Trophoblast cell (in vitro differentiated cells and primary cell): ENCODE results near the gene TRIM71.

ENCODE experiments used
- DNase-seq, 2 donors: peaks; one replicate each; pipeline ENCODE4 v3.0.0-alpha.2; 2016
- H2AFZ ChIP-seq: 2 replicates; pipeline ENCODE4 v1.6.1; 2013; ENCODE audit warnings: low read length, moderate library complexity, mild to moderate bottlenecking; ENCODE audit not compliant: insufficient read depth, poor library complexity
- H2AK5ac ChIP-seq: 2 replicates; pipeline ENCODE4 v1.6.1; 2013; ENCODE audit warnings: mild to moderate bottlenecking, low read length
- H2BK120ac ChIP-seq: 2 replicates; pipeline ENCODE4 v1.6.1; 2013; ENCODE audit warnings: low read length, mild to moderate bottlenecking, moderate library complexity; ENCODE audit not compliant: insufficient read depth, poor library complexity
- H2BK12ac ChIP-seq: 2 replicates; pipeline ENCODE4 v1.6.1; 2013; ENCODE audit warnings: mild to moderate bottlenecking, low read length, moderate library complexity
- H2BK5ac ChIP-seq: 2 replicates; pipeline ENCODE4 v1.6.1; 2013; ENCODE audit warnings: low read length, low read depth, moderate library complexity, mild to moderate bottlenecking; ENCODE audit not compliant: poor library complexity
- H3K14ac ChIP-seq: 2 replicates; pipeline ENCODE4 v1.6.1; 2013; ENCODE audit warnings: mild to moderate bottlenecking, low read length
- H3K18ac ChIP-seq: 2 replicates; pipeline ENCODE4 v1.6.1; 2013; ENCODE audit warnings: mild to moderate bottlenecking, low read length
- H3K23ac ChIP-seq: 2 replicates; pipeline ENCODE4 v1.6.1; 2013; ENCODE audit warnings: low read length
- H3K27ac ChIP-seq: 2 replicates; pipeline ENCODE4 v1.5.1; 2013; ENCODE audit warnings: low read depth, mild to moderate bottlenecking, inconsistent platforms, low read length, moderate library complexity
- H3K27me3 ChIP-seq: 2 replicates; pipeline ENCODE4 v1.6.1; 2013; ENCODE audit warnings: inconsistent platforms, mild to moderate bottlenecking, low read length, moderate library complexity; ENCODE audit not compliant: insufficient read depth
- H3K36me3 ChIP-seq, 2 experiments: 1 replicate in 1 of 2; 2 replicates in 1 of 2; pipeline ENCODE4 v1.6.1; 2013; ENCODE audit warnings: low read length in 2 of 2, mild to moderate bottlenecking in 2 of 2, moderate library complexity in 1 of 2; ENCODE audit not compliant: insufficient read depth in 2 of 2, control insufficient read depth in 1 of 2
- H3K4ac ChIP-seq: 2 replicates; pipeline ENCODE4 v1.6.1; 2013; ENCODE audit warnings: low read depth, mild to moderate bottlenecking, low read length, moderate library complexity
- H3K4me1 ChIP-seq, 2 experiments: 1 replicate in 1 of 2; 2 replicates in 1 of 2; pipeline ENCODE4 v1.6.1; 2013; ENCODE audit warnings: low read length in 2 of 2, mild to moderate bottlenecking in 2 of 2, moderate library complexity in 1 of 2; ENCODE audit not compliant: insufficient read depth in 2 of 2, control insufficient read depth in 1 of 2
- H3K4me2 ChIP-seq: 2 replicates; pipeline ENCODE4 v1.6.1; 2013; ENCODE audit warnings: inconsistent platforms, mild to moderate bottlenecking, low read length, moderate library complexity
- H3K4me3 ChIP-seq: 2 replicates; pipeline ENCODE4 v1.5.1; 2013; ENCODE audit warnings: mild to moderate bottlenecking, low read depth, low read length, inconsistent platforms
- H3K79me1 ChIP-seq: one replicate; pipeline ENCODE4 v1.6.1; 2013; ENCODE audit warnings: low read length
- H3K79me2 ChIP-seq: 2 replicates; pipeline ENCODE4 v1.6.1; 2013; ENCODE audit warnings: low read length, mild to moderate bottlenecking; ENCODE audit not compliant: control insufficient read depth, insufficient read depth, poor library complexity
- H3K9ac ChIP-seq: 2 replicates; pipeline ENCODE4 v1.6.1; 2013; ENCODE audit warnings: mild to moderate bottlenecking, low read length
- H3K9me3 ChIP-seq: 2 replicates; pipeline ENCODE4 v1.6.1; 2013; ENCODE audit warnings: low read depth, mild to moderate bottlenecking, control low read depth, inconsistent platforms, low read length; ENCODE audit not compliant: insufficient read depth
- H4K12ac ChIP-seq: 2 replicates; pipeline ENCODE4 v1.6.1; 2013; ENCODE audit warnings: low read depth, mild to moderate bottlenecking, low read length, moderate library complexity
- H4K8ac ChIP-seq: 2 replicates; pipeline ENCODE4 v1.6.1; 2013; ENCODE audit warnings: low read depth, mild to moderate bottlenecking, low read length, moderate library complexity
- H4K91ac ChIP-seq: one replicate; pipeline ENCODE4 v1.6.1; 2013; ENCODE audit warnings: low read depth, mild to moderate bottlenecking, low read length, moderate library complexity
- WGBS: extraction: QIAGEN DNeasy Blood & Tissue Kit; methylation state at CpG from one replicate; pipeline ENCODE4 v1.1.7; 2013; ENCODE audit warnings: missing lambda C conversion rate; ENCODE audit not compliant: insufficient read length, insufficient coverage; ENCODE audit errors: extremely low coverage; 5-methylcytosine and 5-hydroxymethylcytosine counted together

The TRIM71 gene

DNA sequence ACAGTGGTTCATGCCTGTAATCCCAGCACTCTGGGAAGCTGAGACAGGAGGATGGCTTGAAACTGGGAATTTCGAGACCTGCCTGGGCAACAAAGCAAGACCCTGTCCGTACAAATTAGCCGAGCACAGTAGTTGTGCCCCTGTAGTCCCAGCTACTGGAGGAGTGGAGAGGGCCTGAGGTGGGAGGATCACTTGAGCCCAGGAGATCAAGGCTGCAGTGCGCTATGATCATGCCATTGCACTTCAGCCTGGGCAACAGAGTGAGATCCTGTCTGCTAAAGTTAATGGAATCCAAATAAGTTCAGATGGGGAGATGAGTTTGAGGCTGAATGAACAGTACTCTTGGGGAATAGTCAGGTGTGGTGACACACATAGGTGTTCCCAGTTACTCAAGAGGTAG lies 14.4 kb downstream of the TRIM71 start:
- Histone ChIP-seq H3K9me3 (no peaks in the 10 kb centered on the region), H3K27ac (no peak overlapping the region), H3K27me3 (no peaks in the 10 kb centered on the region), H3K4ac (peak overlapping the region; percentile 22), H2BK5ac (no peak overlapping the region), H3K18ac (no peak overlapping the region), H2BK12ac (no peak overlapping the region), H3K14ac (no peak overlapping the region), H2AFZ (no peak overlapping the region), H2BK120ac (no peak overlapping the region), H4K91ac (no peak overlapping the region), H3K4me3 (no peak overlapping the region), H3K79me2 (peaks cover 31% of the 10 kb centered on the region), H2AK5ac (no peak overlapping the region), H3K4me1 (peaks cover 8 to 13% of the 10 kb centered on the region in 2 experiments), H3K23ac (no peak overlapping the region), H4K8ac (no peak overlapping the region), H4K12ac (no peak overlapping the region), H3K4me2 (no peak overlapping the region), H3K9ac (no peak overlapping the region), H3K79me1 (peaks cover 2% of the 10 kb centered on the region), H3K36me3 (no peaks in the 10 kb centered on the region)
- WGBS, result no CpG with 5 or more reads among the region's 4 CpGs
- no peak for DNase-seq

DNA sequence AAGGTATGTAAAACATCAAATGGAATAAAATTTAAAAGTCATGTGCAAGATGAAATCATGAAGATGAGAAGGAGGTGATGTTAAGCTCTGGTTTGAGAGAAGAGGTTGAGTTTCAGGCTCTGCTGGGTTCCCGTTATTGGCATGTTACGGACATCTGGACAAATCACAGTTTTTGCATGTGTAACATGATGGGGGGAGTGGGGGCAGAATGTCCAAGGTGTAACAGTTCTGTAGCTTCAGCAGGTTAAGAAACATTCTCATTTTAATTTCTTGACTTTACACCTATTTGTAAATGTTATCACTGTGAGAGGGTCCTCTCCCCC lies 17.2 kb downstream of the TRIM71 start:
- Histone ChIP-seq H3K4me3 (no peak overlapping the region), H4K12ac (no peak overlapping the region), H2AK5ac (no peak overlapping the region), H3K18ac (no peak overlapping the region), H2AFZ (no peak overlapping the region), H3K27me3 (no peaks in the 10 kb centered on the region), H3K79me1 (peaks cover 4% of the 10 kb centered on the region), H4K91ac (no peak overlapping the region), H3K9me3 (no peaks in the 10 kb centered on the region), H3K4me2 (no peak overlapping the region), H4K8ac (no peak overlapping the region), H2BK120ac (no peak overlapping the region), H2BK12ac (no peak overlapping the region), H2BK5ac (no peak overlapping the region), H3K79me2 (peaks cover 28% of the 10 kb centered on the region), H3K36me3 (no peaks in the 10 kb centered on the region), H3K4me1 (peaks cover 18 to 22% of the 10 kb centered on the region in 2 experiments), H3K4ac (peak overlapping the region; percentile 34), H3K9ac (no peak overlapping the region), H3K14ac (no peak overlapping the region), H3K23ac (no peak overlapping the region), H3K27ac (no peak overlapping the region)
- no CpG with 5 or more reads among the region's 2 CpGs for whole genome bisulfite sequencing
- DNase-seq, result no peak

DNA sequence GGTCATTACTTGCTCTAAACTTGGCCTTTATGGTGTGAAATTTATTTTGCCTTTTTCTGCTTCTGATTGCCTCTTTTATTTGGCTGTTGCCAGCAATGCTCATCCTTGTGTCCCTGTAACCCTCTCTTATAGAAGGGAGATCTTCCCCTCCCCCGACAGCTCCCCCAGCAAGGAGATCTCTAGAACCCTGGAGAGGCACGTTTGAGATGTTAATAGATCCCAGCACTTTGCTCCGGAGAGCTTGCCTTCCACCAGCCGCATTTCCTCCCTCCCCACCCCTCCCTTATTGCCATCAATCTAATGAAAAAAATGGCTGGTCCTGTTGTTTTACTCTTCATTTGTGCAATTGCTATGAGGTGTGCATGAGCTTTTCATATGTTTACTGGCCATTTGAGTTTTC lies 18.2 kb downstream of the TRIM71 start:
- Histone ChIP-seq H2BK5ac (no peak overlapping the region), H3K27me3 (no peaks in the 10 kb centered on the region), H3K27ac (peak overlapping the region; percentile 18), H2AK5ac (no peak overlapping the region), H3K9me3 (no peaks in the 10 kb centered on the region), H3K14ac (no peak overlapping the region), H3K23ac (no peak overlapping the region), H2BK120ac (no peak overlapping the region), H3K36me3 (no peaks in the 10 kb centered on the region), H3K4me1 (peaks cover 23 to 29% of the 10 kb centered on the region in 2 experiments), H4K91ac (no peak overlapping the region), H2BK12ac (no peak overlapping the region), H3K79me2 (peaks cover 29% of the 10 kb centered on the region), H3K18ac (no peak overlapping the region), H3K4ac (peak overlapping the region; percentile 57), H2AFZ (no peak overlapping the region), H3K9ac (no peak overlapping the region), H3K4me2 (no peak overlapping the region), H4K8ac (no peak overlapping the region), H3K79me1 (peaks cover 7% of the 10 kb centered on the region), H4K12ac (no peak overlapping the region), H3K4me3 (no peak overlapping the region)
- WGBS, result no CpG with 5 or more reads among the region's 4 CpGs
- no peak for DNase-seq

DNA sequence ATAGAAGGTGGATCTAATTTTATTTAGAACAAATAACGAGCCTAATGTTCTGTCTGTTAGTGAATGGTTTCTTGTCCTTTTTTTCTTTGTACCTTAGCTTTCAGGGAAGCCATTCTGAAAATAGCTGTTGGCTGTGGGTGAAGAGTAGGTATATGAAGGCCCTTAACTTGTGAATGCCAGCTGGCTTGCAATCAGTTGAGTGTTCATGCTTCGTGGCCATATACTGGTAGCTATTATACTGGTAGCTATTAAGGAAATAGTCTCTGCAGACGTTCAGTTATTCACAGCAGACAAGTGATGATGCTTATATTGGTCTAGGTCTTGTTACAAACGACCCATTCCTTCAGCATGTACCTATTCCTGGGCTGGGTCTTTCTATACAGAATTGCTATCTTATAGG lies 18.8 kb downstream of the TRIM71 start:
- Histone ChIP-seq H4K91ac (no peak overlapping the region), H3K27me3 (no peaks in the 10 kb centered on the region), H4K8ac (no peak overlapping the region), H3K4me3 (no peak overlapping the region), H3K36me3 (no peaks in the 10 kb centered on the region), H3K14ac (no peak overlapping the region), H3K4me1 (peaks cover 27 to 34% of the 10 kb centered on the region in 2 experiments), H3K9ac (no peak overlapping the region), H2AK5ac (no peak overlapping the region), H3K4ac (no peak overlapping the region), H3K9me3 (no peaks in the 10 kb centered on the region), H2BK5ac (no peak overlapping the region), H3K27ac (no peak overlapping the region), H3K79me1 (peaks cover 10% of the 10 kb centered on the region), H3K23ac (no peak overlapping the region), H3K18ac (no peak overlapping the region), H2AFZ (no peak overlapping the region), H2BK120ac (no peak overlapping the region), H4K12ac (no peak overlapping the region), H3K4me2 (no peak overlapping the region), H3K79me2 (peaks cover 27% of the 10 kb centered on the region), H2BK12ac (no peak overlapping the region)
- DNase-seq, result peak; percentile 84 to 92
- WGBS, result no CpG with 5 or more reads among the region's 4 CpGs
